Psoas muscle (tissue), 8 donors: ENCODE measurements around the gene VPS4B. TPM values are rescaled to one million over a fixed set of nuclear protein-coding genes. Genes with fewer than 3 reads are reported as not detected.
A peak's percentile ranks its signal among the peaks of the same experiment; 100 is the strongest.

Experiments
- ATAC-seq, 4 donors: fragments of 200-7000 bp; cut with Tn5 transposase; one replicate each; pipeline ENCODE4 v1.9.1; 2020; ENCODE audit warnings: moderate library complexity in 3 of 4, mild to moderate bottlenecking in 2 of 4
- DNase-seq, 2 donors: peaks; one replicate each; pipeline ENCODE4 v3.0.0-alpha.2; 2020
- H3K27ac ChIP-seq: fragments of 200-600 bp; one replicate; pipeline ENCODE4 v1.8.0; 2022
- H3K27me3 ChIP-seq, 3 donors: fragments of 200-600 bp in 1 of 3; one replicate each; pipeline versions ENCODE4 v1.6.1 to v1.8.0; 2013 to 2022; ENCODE audit warnings: low read length in 2 of 3, mild to moderate bottlenecking in 2 of 3, moderate library complexity in 1 of 3; ENCODE audit not compliant: insufficient read depth in 3 of 3
- H3K36me3 ChIP-seq, 2 donors: fragments of 200-600 bp in 1 of 2; one replicate each; pipeline versions ENCODE4 v1.6.1 to v1.8.0; 2013 to 2022; ENCODE audit warnings: low read depth in 1 of 2, mild to moderate bottlenecking in 1 of 2, moderate library complexity in 1 of 2; ENCODE audit not compliant: insufficient read depth in 1 of 2
- H3K4me1 ChIP-seq: fragments of 200-600 bp; one replicate; pipeline ENCODE4 v1.8.0; 2022
- H3K4me3 ChIP-seq: fragments of 200-600 bp; one replicate; pipeline ENCODE4 v1.8.0; 2022; ENCODE audit warnings: mild to moderate bottlenecking
- H3K9me3 ChIP-seq: fragments of 200-600 bp; one replicate; pipeline ENCODE4 v1.8.0; 2022
- CTCF ChIP-seq: fragments of 200-600 bp; IDR thresholded peaks from one replicate; pipeline ENCODE4 v1.8.0; 2022; ENCODE audit warnings: antibody characterized with exemption
- WGBS, 3 donors: extraction: QIAGEN DNeasy Blood & Tissue Kit; methylation state at CpG; one replicate each; pipeline versions ENCODE4 v1.1.6 to v1.1.7; 2013; 5-methylcytosine and 5-hydroxymethylcytosine counted together
- intact Hi-C, 2 donors: fragments of 100-400 bp; cut with DNase I; formaldehyde crosslinking; loops; one replicate each; pipeline versions ENCODE4 v1.11.0 to v1.14.2; 2022
- polyA plus RNA-seq, 3 donors: library from polyadenylated mRNA; stranded (reverse); fragments of 200-250 nt; gene quantifications; one replicate each; pipeline ENCODE4 v1.2.3, GENCODE V29; 2013
- total RNA-seq, 4 donors: library from RNA; stranded (reverse); fragmentation: NEBNext Ultra II Directional in 2 of 4; extraction: Animal tissue kit (Norgen Biotek cat#: 25700) in 2 of 4; gene quantifications; one replicate each; pipeline versions ENCODE4 v1.2.1 to v1.2.4, GENCODE V29; 2021 to 2023
- donor health status: healthy with polysubstance abuse.
- donor health status: DM: no; HTN: no; CAD: no; lungs with moderate emphysema.
- donor health status: Bipolar disorder and iron deficiency.
- donor health status: healthy.
- donor health status: DM: yes; HTN: yes; CAD: no.
- donor health status: DM: no; HTN: no; CAD: no.
- donor health status: DM: no; HTN: no; CAD: no.
- donor health status: DM: yes; HTN: yes; CAD: no.

Gene VPS4B
- total and polyA plus RNA-seq, 7 donors: 8.4 to 24.8 (median 17.9) TPM

- intact Hi-C loops: no loop called here
- no peak for TF ChIP-seq CTCF
- Histone ChIP-seq H3K4me1 (no peaks in the 10 kb centered on the region), H3K4me3 (no peak overlapping the region), H3K27me3 (no peaks in the 10 kb centered on the region), H3K27ac (no peak overlapping the region), H3K36me3 (peaks cover 0 to 78% of the 10 kb centered on the region in 2 donors), H3K9me3 (no peaks in the 10 kb centered on the region)
- no peak for DNase-seq
- ATAC-seq: no peak
- WGBS, 3 donors: 86 to 88% (median 88%) methylated on average over 5 of the region's 5 CpGs
Observed at GRCh38 chr18:63409301-63409700, 13.0 kb downstream of the VPS4B start.

- intact Hi-C loops: no loop called here
- no peak overlapping the region for H3K27ac ChIP-seq
- no peak for DNase-seq
- no peak overlapping the region for H3K4me3 ChIP-seq
- TF ChIP-seq CTCF: no peak
- H3K4me1 ChIP-seq: no peaks in the 10 kb centered on the region
- H3K9me3 ChIP-seq: no peaks in the 10 kb centered on the region
- peaks cover 0 to 87% of the 10 kb centered on the region in 2 donors for H3K36me3 ChIP-seq
- WGBS, 3 donors: 76 to 84% (median 83%) methylated on average over 1 of the region's 1 CpG
- no peak for ATAC-seq
- H3K27me3 ChIP-seq: no peaks in the 10 kb centered on the region
Observed at GRCh38 chr18:63407734-63408133, 14.5 kb downstream of the VPS4B start.

- Histone ChIP-seq H3K27ac (no peak overlapping the region), H3K4me3 (no peak overlapping the region), H3K4me1 (peaks cover 7% of the 10 kb centered on the region), H3K9me3 (no peaks in the 10 kb centered on the region), H3K36me3 (peaks cover 0 to 93% of the 10 kb centered on the region in 2 donors), H3K27me3 (no peaks in the 10 kb centered on the region)
- WGBS, 3 donors: 59 to 75% (median 62%) methylated on average over 3 of the region's 3 CpGs
- ATAC-seq (peak; percentile 25 to 88 (median 74)), DNase-seq (peak in 1 of 2 donors; percentile 24)
- intact Hi-C loops: no loop called here
- no peak for TF ChIP-seq CTCF
Observed at GRCh38 chr18:63405986-63406385, 16.3 kb downstream of the VPS4B start.

GRCh38 chr18:63402246-63403162 lies 19.8 kb downstream of the VPS4B start:
- peaks cover 7% of the 10 kb centered on the region for H3K4me1 ChIP-seq
- TF ChIP-seq CTCF: no peak
- peak in 3 of 4 donors; percentile 40 to 59 (median 46) for ATAC-seq
- intact Hi-C loops: no loop called here
- H3K27me3 ChIP-seq: no peaks in the 10 kb centered on the region
- peaks cover 0 to 93% of the 10 kb centered on the region in 2 donors for H3K36me3 ChIP-seq
- H3K9me3 ChIP-seq: no peaks in the 10 kb centered on the region
- 64 to 73% (median 68%) methylated on average over 8 of the region's 8 CpGs for WGBS, 3 donors
- no peak overlapping the region for H3K27ac ChIP-seq
- DNase-seq: no peak
- H3K4me3 ChIP-seq: no peak overlapping the region
